ENCODE results near the gene MYEOV. TPM values are rescaled to one million over a fixed set of nuclear protein-coding genes. Genes with fewer than 3 reads are reported as not detected.

MYEOV gene
- total and polyA plus RNA-seq, 4 donors = 0.79 to 0.90 TPM; not detected in 2

DNA sequence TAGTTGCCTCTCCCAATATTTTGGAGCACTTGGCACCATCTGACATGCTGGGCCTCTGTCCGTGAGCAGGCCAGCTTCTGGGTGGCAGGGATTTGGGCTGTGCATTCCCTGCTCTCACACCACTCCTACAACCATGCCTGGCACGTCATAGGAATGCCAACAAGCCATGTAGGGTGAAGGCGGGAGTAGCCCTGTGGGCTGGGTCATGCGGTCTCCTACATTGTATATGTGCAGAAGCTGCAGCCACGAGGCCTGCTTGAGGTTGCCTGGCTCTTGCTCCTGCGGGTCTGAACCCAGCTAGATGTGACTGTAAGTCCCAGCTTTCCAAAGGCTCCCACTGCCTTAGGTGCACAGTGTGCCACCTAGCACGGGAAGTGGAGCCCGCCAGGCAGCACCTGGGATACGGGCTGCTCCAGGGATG is 14.5 kb downstream of the MYEOV start (continued):
- TF ChIP-seq CTCF (IDR thresholded peaks at IDR 0.05; ENCODE audit: low read depth, low read length, missing input control) (no peak), GABPA (IDR thresholded peaks at IDR 0.05 in 1 of 2, conservative IDR thresholded peaks at IDR 0.05 in 1 of 2) (no peak), SP1 (IDR thresholded peaks at IDR 0.05) (no peak)
- TF ChIP-seq, protein P1, sequence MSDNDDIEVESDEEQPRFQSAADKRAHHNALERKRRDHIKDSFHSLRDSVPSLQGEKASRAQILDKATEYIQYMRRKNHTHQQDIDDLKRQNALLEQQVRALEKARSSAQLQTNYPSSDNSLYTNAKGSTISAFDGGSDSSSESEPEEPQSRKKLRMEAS (IDR thresholded peaks at IDR 0.05) = no peak

- no peak overlapping the region for H3K27ac ChIP-seq (ENCODE audit: low read depth in 1 of 2, low read length in 2 of 2)
- no peaks in the 10 kb centered on the region for H3K36me3 ChIP-seq (ENCODE audit: control insufficient read depth in 4 of 4, insufficient read depth in 3 of 4, low read depth in 1 of 4, low read length in 3 of 4)
- 91% methylated on average over 10 of the region's 10 CpGs for WGBS
- H3K9me3 ChIP-seq (ENCODE audit: control insufficient read depth in 4 of 4, low read length in 3 of 4) = no peaks in the 10 kb centered on the region
- DNase-seq (ENCODE audit: low spot score) = no peak
- H3K4me1 ChIP-seq (ENCODE audit: control insufficient read depth in 4 of 4, insufficient read depth in 4 of 4, low read length in 3 of 4) = peaks cover 6 to 21% (median 10%) of the 10 kb centered on the region in 4 donors
- no peak overlapping the region for H3K4me3 ChIP-seq (ENCODE audit: low read depth in 1 of 3, low read length in 3 of 3)
- TF ChIP-seq CTCF (IDR thresholded peaks at IDR 0.05; ENCODE audit: low read depth, low read length, missing input control) (no peak), FOXA2 (IDR thresholded peaks at IDR 0.05) (no peak), YY1 (IDR thresholded peaks at IDR 0.05) (no peak), NR2F2 (IDR thresholded peaks at IDR 0.05) (no peak), SP1 (IDR thresholded peaks at IDR 0.05) (no peak), HNF4A (conservative IDR thresholded peaks at IDR 0.05) (no peak), EGR1 (IDR thresholded peaks at IDR 0.05; ENCODE audit: low read depth in 2 of 2) (no peak), JUND (IDR thresholded peaks at IDR 0.05) (no peak), RAD21 (IDR thresholded peaks at IDR 0.05) (no peak)
- TF ChIP-seq, protein P2, sequence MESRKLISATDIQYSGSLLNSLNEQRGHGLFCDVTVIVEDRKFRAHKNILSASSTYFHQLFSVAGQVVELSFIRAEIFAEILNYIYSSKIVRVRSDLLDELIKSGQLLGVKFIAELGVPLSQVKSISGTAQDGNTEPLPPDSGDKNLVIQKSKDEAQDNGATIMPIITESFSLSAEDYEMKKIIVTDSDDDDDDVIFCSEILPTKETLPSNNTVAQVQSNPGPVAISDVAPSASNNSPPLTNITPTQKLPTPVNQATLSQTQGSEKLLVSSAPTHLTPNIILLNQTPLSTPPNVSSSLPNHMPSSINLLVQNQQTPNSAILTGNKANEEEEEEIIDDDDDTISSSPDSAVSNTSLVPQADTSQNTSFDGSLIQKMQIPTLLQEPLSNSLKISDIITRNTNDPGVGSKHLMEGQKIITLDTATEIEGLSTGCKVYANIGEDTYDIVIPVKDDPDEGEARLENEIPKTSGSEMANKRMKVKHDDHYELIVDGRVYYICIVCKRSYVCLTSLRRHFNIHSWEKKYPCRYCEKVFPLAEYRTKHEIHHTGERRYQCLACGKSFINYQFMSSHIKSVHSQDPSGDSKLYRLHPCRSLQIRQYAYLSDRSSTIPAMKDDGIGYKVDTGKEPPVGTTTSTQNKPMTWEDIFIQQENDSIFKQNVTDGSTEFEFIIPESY (IDR thresholded peaks at IDR 0.05) = no peak
- TF ChIP-seq, protein P3, sequence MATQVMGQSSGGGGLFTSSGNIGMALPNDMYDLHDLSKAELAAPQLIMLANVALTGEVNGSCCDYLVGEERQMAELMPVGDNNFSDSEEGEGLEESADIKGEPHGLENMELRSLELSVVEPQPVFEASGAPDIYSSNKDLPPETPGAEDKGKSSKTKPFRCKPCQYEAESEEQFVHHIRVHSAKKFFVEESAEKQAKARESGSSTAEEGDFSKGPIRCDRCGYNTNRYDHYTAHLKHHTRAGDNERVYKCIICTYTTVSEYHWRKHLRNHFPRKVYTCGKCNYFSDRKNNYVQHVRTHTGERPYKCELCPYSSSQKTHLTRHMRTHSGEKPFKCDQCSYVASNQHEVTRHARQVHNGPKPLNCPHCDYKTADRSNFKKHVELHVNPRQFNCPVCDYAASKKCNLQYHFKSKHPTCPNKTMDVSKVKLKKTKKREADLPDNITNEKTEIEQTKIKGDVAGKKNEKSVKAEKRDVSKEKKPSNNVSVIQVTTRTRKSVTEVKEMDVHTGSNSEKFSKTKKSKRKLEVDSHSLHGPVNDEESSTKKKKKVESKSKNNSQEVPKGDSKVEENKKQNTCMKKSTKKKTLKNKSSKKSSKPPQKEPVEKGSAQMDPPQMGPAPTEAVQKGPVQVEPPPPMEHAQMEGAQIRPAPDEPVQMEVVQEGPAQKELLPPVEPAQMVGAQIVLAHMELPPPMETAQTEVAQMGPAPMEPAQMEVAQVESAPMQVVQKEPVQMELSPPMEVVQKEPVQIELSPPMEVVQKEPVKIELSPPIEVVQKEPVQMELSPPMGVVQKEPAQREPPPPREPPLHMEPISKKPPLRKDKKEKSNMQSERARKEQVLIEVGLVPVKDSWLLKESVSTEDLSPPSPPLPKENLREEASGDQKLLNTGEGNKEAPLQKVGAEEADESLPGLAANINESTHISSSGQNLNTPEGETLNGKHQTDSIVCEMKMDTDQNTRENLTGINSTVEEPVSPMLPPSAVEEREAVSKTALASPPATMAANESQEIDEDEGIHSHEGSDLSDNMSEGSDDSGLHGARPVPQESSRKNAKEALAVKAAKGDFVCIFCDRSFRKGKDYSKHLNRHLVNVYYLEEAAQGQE (IDR thresholded peaks at IDR 0.05) = no peak
- TF ChIP-seq, protein P1 (IDR thresholded peaks at IDR 0.05) = no peak
- H3K9ac ChIP-seq (ENCODE audit: low read depth in 1 of 2, low read length in 2 of 2) = no peak overlapping the region
- H3K27me3 ChIP-seq (ENCODE audit: control insufficient read depth in 4 of 4, insufficient read depth in 4 of 4, low read length in 3 of 4) = no peaks in the 10 kb centered on the region
Measured at GRCh38 chr11:69308936-69309615, 15.1 kb downstream of the MYEOV start.
